Gastroesophageal sphincter (tissue), 4 donors: ENCODE measurements around the gene CFAP107. TPM values are rescaled to one million over a fixed set of nuclear protein-coding genes. Genes with fewer than 3 reads are reported as not detected.

Experiments used
- ATAC-seq: fragments of 150-250 bp; one replicate; pipeline ENCODE4 v1.9.1; 2016; ENCODE audit warnings: mild to moderate bottlenecking, moderate library complexity
- H3K27ac ChIP-seq, 4 donors: fragments of 200-600 bp; sonication (generic) in 3 of 4; 1 replicate in 3 of 4; 2 replicates in 1 of 4; pipeline ENCODE4 v1.5.1; 2016 to 2019
- H3K27me3 ChIP-seq: fragments of 200-600 bp; sonication (generic); one replicate; pipeline ENCODE4 v1.5.1; 2019
- H3K36me3 ChIP-seq, 2 donors: fragments of 200-600 bp; sonication (generic); one replicate each; pipeline ENCODE4 v1.5.1; 2019; ENCODE audit warnings: control low read depth in 1 of 2
- H3K4me1 ChIP-seq, 3 donors: fragments of 200-600 bp; sonication (generic); 1 replicate in 2 of 3; 2 replicates in 1 of 3; pipeline ENCODE4 v1.5.1; 2016 to 2019; ENCODE audit warnings: control low read depth in 2 of 3
- H3K4me3 ChIP-seq, 2 donors: fragments of 200-600 bp; sonication (generic); one replicate each; pipeline ENCODE4 v1.5.1; 2019; ENCODE audit warnings: mild to moderate bottlenecking in 1 of 2, moderate library complexity in 1 of 2
- H3K9me3 ChIP-seq, 3 donors: fragments of 200-600 bp; sonication (generic); one replicate each; pipeline ENCODE4 v1.5.1; 2017 to 2019; ENCODE audit warnings: control low read depth in 2 of 3
- CTCF ChIP-seq, 4 experiments: fragments of 200-600 bp in 2 of 4; fragments of 450-650 bp in 2 of 4; sonication (generic) in 1 of 4; IDR thresholded peaks; one replicate each; pipeline ENCODE4 v1.5.1; 2017 to 2019; ENCODE audit warnings: antibody characterized with exemption in 4 of 4, mild to moderate bottlenecking in 2 of 4, moderate library complexity in 2 of 4
- EP300 ChIP-seq: sonication (generic); formaldehyde crosslinking; IDR thresholded peaks from one replicate; pipeline ENCODE4 v1.6.1; 2017; ENCODE audit warnings: antibody characterized with exemption, mild to moderate bottlenecking
- POLR2A ChIP-seq, 2 donors: fragments of 450-650 bp; IDR thresholded peaks; one replicate each; pipeline ENCODE4 v1.6.1; 2017; ENCODE audit warnings: antibody characterized with exemption in 2 of 2, mild to moderate bottlenecking in 2 of 2, moderate library complexity in 1 of 2
- POLR2AphosphoS5 ChIP-seq: sonication (generic); formaldehyde crosslinking; IDR thresholded peaks from one replicate; pipeline ENCODE4 v1.6.1; 2017; ENCODE audit warnings: antibody characterized with exemption
- WGBS, 2 donors: methylation state at CpG; one replicate each; pipeline ENCODE4 v1.1.5; 2018; ENCODE audit warnings: low coverage in 1 of 2; 5-methylcytosine and 5-hydroxymethylcytosine counted together
- total RNA-seq, 4 donors: library from RNA; depleted of rRNA; stranded (reverse); fragments of >200 nt; gene quantifications; one replicate each; pipeline ENCODE4 v1.1.0, GENCODE V29; 2016

The CFAP107 gene
- total RNA-seq, 4 donors from 2014 or later = not detected

- 70 to 72% methylated on average over 3 to 4 of the region's 4 CpGs for WGBS, 2 donors
- TF ChIP-seq POLR2A (IDR thresholded peaks at IDR 0.05) (no peak), POLR2AphosphoS5 (no peak), CTCF (IDR thresholded peaks at IDR 0.05) (no peak), EP300 (no peak)
- H3K9me3 ChIP-seq = peaks cover 0 to 18% (median 0%) of the 10 kb centered on the region in 3 donors
- H3K27me3 ChIP-seq = no peaks in the 10 kb centered on the region
- no peak for ATAC-seq
- H3K36me3 ChIP-seq = no peaks in the 10 kb centered on the region
- H3K4me3 ChIP-seq = no peak overlapping the region
- no peak overlapping the region for H3K27ac ChIP-seq
- H3K4me1 ChIP-seq = no peaks in the 10 kb centered on the region
Observed at GRCh38 chr1:12708396-12709090, 37.5 kb upstream of the CFAP107 start.

- WGBS, 2 donors = 20 to 23% methylated on average over 1 of the region's 1 CpG
- no peak overlapping the region for H3K4me3 ChIP-seq
- no peak for ATAC-seq
- no peak for TF ChIP-seq POLR2A (IDR thresholded peaks at IDR 0.05)
- TF ChIP-seq EP300 = no peak
- TF ChIP-seq POLR2AphosphoS5 = no peak
- TF ChIP-seq CTCF (IDR thresholded peaks at IDR 0.05) = no peak
- H3K27ac ChIP-seq = no peak overlapping the region
- peaks cover 0 to 13% (median 0%) of the 10 kb centered on the region in 3 donors for H3K9me3 ChIP-seq
- no peaks in the 10 kb centered on the region for H3K27me3 ChIP-seq
- no peaks in the 10 kb centered on the region for H3K4me1 ChIP-seq
- no peaks in the 10 kb centered on the region for H3K36me3 ChIP-seq
Observed at GRCh38 chr1:12709091-12709491, 36.9 kb upstream of the CFAP107 start.

GRCh38 chr1:12709696-12710095 is 36.3 kb upstream of the CFAP107 start:
- H3K27me3 ChIP-seq = peaks cover 4% of the 10 kb centered on the region
- H3K27ac ChIP-seq = no peak overlapping the region
- WGBS, 2 donors = 80 to 81% methylated on average over 1 to 2 of the region's 3 CpGs
- TF ChIP-seq POLR2AphosphoS5 (no peak), EP300 (no peak), CTCF (IDR thresholded peaks at IDR 0.05) (no peak), POLR2A (IDR thresholded peaks at IDR 0.05) (no peak)
- H3K4me3 ChIP-seq = no peak overlapping the region
- H3K36me3 ChIP-seq = no peaks in the 10 kb centered on the region
- no peaks in the 10 kb centered on the region for H3K4me1 ChIP-seq
- no peak for ATAC-seq
- H3K9me3 ChIP-seq = peaks cover 0 to 7% (median 0%) of the 10 kb centered on the region in 3 donors

- Histone ChIP-seq H3K27me3 (peaks cover 10% of the 10 kb centered on the region), H3K4me1 (no peaks in the 10 kb centered on the region), H3K9me3 (no peaks in the 10 kb centered on the region), H3K4me3 (no peak overlapping the region), H3K27ac (no peak overlapping the region), H3K36me3 (no peaks in the 10 kb centered on the region)
- TF ChIP-seq EP300 (no peak), POLR2A (IDR thresholded peaks at IDR 0.05) (no peak), CTCF (IDR thresholded peaks at IDR 0.05) (no peak), POLR2AphosphoS5 (no peak)
- 76% methylated on average over 3 of the region's 3 CpGs; no CpG with 5 or more reads in 1 of the 2 donors for WGBS, 2 donors
- no peak for ATAC-seq
Observed at GRCh38 chr1:12711536-12711935, 34.5 kb upstream of the CFAP107 start.

- H3K27ac ChIP-seq = no peak overlapping the region
- H3K4me1 ChIP-seq = no peaks in the 10 kb centered on the region
- no peak for ATAC-seq
- H3K36me3 ChIP-seq = no peaks in the 10 kb centered on the region
- peaks cover 10% of the 10 kb centered on the region for H3K27me3 ChIP-seq
- 42 to 77% methylated on average over 1 of the region's 1 CpG for WGBS, 2 donors
- no peak overlapping the region for H3K4me3 ChIP-seq
- no peaks in the 10 kb centered on the region for H3K9me3 ChIP-seq
- TF ChIP-seq CTCF (IDR thresholded peaks at IDR 0.05) (no peak), EP300 (no peak), POLR2A (IDR thresholded peaks at IDR 0.05) (no peak), POLR2AphosphoS5 (no peak)
Observed at GRCh38 chr1:12712076-12712475, 33.9 kb upstream of the CFAP107 start.
